Loucy (cell line): ENCODE data around the gene ABLIM2.

Source experiments
- CTCF ChIP-seq: fragments of 200-600 bp; sonication (generic); conservative IDR thresholded peaks from 2 replicates; pipeline ENCODE4 v1.5.1; 2014; ENCODE audit warnings: mild to moderate bottlenecking, antibody characterized with exemption, low read length
- EZH2phosphoT487 ChIP-seq: fragments of 200-600 bp; IDR thresholded peaks from 2 replicates; pipeline ENCODE4 v1.6.1; 2018; ENCODE audit warnings: antibody characterized with exemption, mild to moderate bottlenecking, moderate library complexity, borderline replicate concordance

- no peak for TF ChIP-seq CTCF
- no peak for TF ChIP-seq EZH2phosphoT487
These were observed 60.8 kb downstream of the ABLIM2 start for GRCh38 chr4:8097721-8098345.
